A549 treated with RU486 at 1 μM for 4 hours (cell line): ENCODE measurements around the gene PMFBP1. TPM values are rescaled to one million over a fixed set of nuclear protein-coding genes. Genes with fewer than 3 reads are reported as not detected.

Experiments
- total RNA-seq: library from RNA; stranded (reverse); fragments of 200-300 nt; extraction: Qiagen RNA extraction; gene quantifications from 5 replicates; pipeline ENCODE4 v1.2.3, GENCODE V29; 2022; ENCODE audit warnings: low read depth

The PMFBP1 gene
- 0.05 to 0.14 TPM (median 0.13 TPM) in 3 of 5 replicates, not detected in the others for total RNA-seq

GRCh38 chr16:72172105-72173034, at the start of gene PMFBP1:
PMFBP1 (minus strand) TSS chr16:72172155; CDS start chr16:72171208, 947 bp downstream.

GRCh38 chr16:72093448-72094265, 78.3 kb downstream of the PMFBP1 start, which contains the start of the genes DHX38 and TXNL4B:
DHX38 (plus strand) TSS chr16:72093847; CDS start chr16:72096158, 2,311 bp downstream.
TXNL4B (minus strand) TSS chr16:72093620; CDS start chr16:72090749, 2,871 bp downstream.

Other genes with a start within 250 kb of the PMFBP1 start
- gene PKD1L3, start 171.8 kb downstream of the PMFBP1 start, total RNA-seq: not detected in 5 replicates
- gene DHODH, start 163.4 kb downstream of the PMFBP1 start, total RNA-seq: 12.2 to 16.2 TPM (median 13.4 TPM) in 5 replicates
- not detected in 5 replicates for gene HP, start 117.7 kb downstream of the PMFBP1 start, total RNA-seq
- gene HPR, start 108.9 kb downstream of the PMFBP1 start, total RNA-seq: not detected in 5 replicates
- 18.5 to 27.6 TPM (median 20.6 TPM) in 5 replicates for gene TXNL4B, start 78.5 kb downstream of the PMFBP1 start, total RNA-seq
- gene DHX38, start 78.3 kb downstream of the PMFBP1 start, total RNA-seq: 49.1 to 51.5 TPM (median 50.7 TPM) in 5 replicates